Psoas muscle (tissue), 8 donors: ENCODE results near the gene EFNA2. TPM values are rescaled to one million over a fixed set of nuclear protein-coding genes. Genes with fewer than 3 reads are reported as not detected.

Experiments
- ATAC-seq, 4 donors: fragments of 200-7000 bp; cut with Tn5 transposase; one replicate each; pipeline ENCODE4 v1.9.1; 2020; ENCODE audit warnings: moderate library complexity in 3 of 4, mild to moderate bottlenecking in 2 of 4
- DNase-seq, 2 donors: peaks; one replicate each; pipeline ENCODE4 v3.0.0-alpha.2; 2020
- H3K27ac ChIP-seq: fragments of 200-600 bp; one replicate; pipeline ENCODE4 v1.8.0; 2022
- H3K27me3 ChIP-seq, 3 donors: fragments of 200-600 bp in 1 of 3; one replicate each; pipeline versions ENCODE4 v1.6.1 to v1.8.0; 2013 to 2022; ENCODE audit warnings: low read length in 2 of 3, mild to moderate bottlenecking in 2 of 3, moderate library complexity in 1 of 3; ENCODE audit not compliant: insufficient read depth in 3 of 3
- H3K36me3 ChIP-seq, 2 donors: fragments of 200-600 bp in 1 of 2; one replicate each; pipeline versions ENCODE4 v1.6.1 to v1.8.0; 2013 to 2022; ENCODE audit warnings: low read depth in 1 of 2, mild to moderate bottlenecking in 1 of 2, moderate library complexity in 1 of 2; ENCODE audit not compliant: insufficient read depth in 1 of 2
- H3K4me1 ChIP-seq: fragments of 200-600 bp; one replicate; pipeline ENCODE4 v1.8.0; 2022
- H3K4me3 ChIP-seq: fragments of 200-600 bp; one replicate; pipeline ENCODE4 v1.8.0; 2022; ENCODE audit warnings: mild to moderate bottlenecking
- H3K9me3 ChIP-seq: fragments of 200-600 bp; one replicate; pipeline ENCODE4 v1.8.0; 2022
- CTCF ChIP-seq: fragments of 200-600 bp; IDR thresholded peaks from one replicate; pipeline ENCODE4 v1.8.0; 2022; ENCODE audit warnings: antibody characterized with exemption
- WGBS, 3 donors: extraction: QIAGEN DNeasy Blood & Tissue Kit; methylation state at CpG; one replicate each; pipeline versions ENCODE4 v1.1.6 to v1.1.7; 2013; 5-methylcytosine and 5-hydroxymethylcytosine counted together
- intact Hi-C, 2 donors: fragments of 100-400 bp; cut with DNase I; formaldehyde crosslinking; loops; one replicate each; pipeline versions ENCODE4 v1.11.0 to v1.14.2; 2022
- long read RNA-seq, 2 donors: library from polyadenylated mRNA; unstranded; transcript quantifications; one replicate each; pipeline ENCODE4 v2.0.0, GENCODE V29; 2021
- polyA plus RNA-seq, 3 donors: library from polyadenylated mRNA; stranded (reverse); fragments of 200-250 nt; gene quantifications; one replicate each; pipeline ENCODE4 v1.2.3, GENCODE V29; 2013
- total RNA-seq, 4 donors: library from RNA; stranded (reverse); fragmentation: NEBNext Ultra II Directional in 2 of 4; extraction: Animal tissue kit (Norgen Biotek cat#: 25700) in 2 of 4; gene quantifications; one replicate each; pipeline versions ENCODE4 v1.2.1 to v1.2.4, GENCODE V29; 2021 to 2023
- donor health status: healthy with polysubstance abuse.
- donor health status: DM: no; HTN: no; CAD: no; lungs with moderate emphysema.
- donor health status: Bipolar disorder and iron deficiency.
- donor health status: healthy.
- donor health status: DM: yes; HTN: yes; CAD: no.
- donor health status: DM: no; HTN: no; CAD: no.
- donor health status: DM: no; HTN: no; CAD: no.
- donor health status: DM: yes; HTN: yes; CAD: no.

The EFNA2 gene
- total RNA-seq (not detected), polyA plus RNA-seq (not detected)
- long read RNA-seq, donor 1 = 0 reads
- long read RNA-seq, donor 2 = 0 reads

- Histone ChIP-seq H3K36me3 (peaks cover 0 to under 1% of the 10 kb centered on the region in 2 donors), H3K27me3 (peaks cover 0 to 60% (median 31%) of the 10 kb centered on the region in 3 donors), H3K4me1 (peaks cover 5% of the 10 kb centered on the region), H3K4me3 (no peak within 1 kb of the TSS), H3K27ac (no peak within 1 kb of the TSS), H3K9me3 (no peaks in the 10 kb centered on the region)
- TF ChIP-seq CTCF = no peak
- intact Hi-C loops = loop anchor here (10.0 kb wide), 2 partner anchors 159 to 239 kb away; partner anchors contain the start of gene PLK5 (in 1 of the 2)
- WGBS, 3 donors = 0 to 1% (median 0%) methylated on average over 10 to 113 of the region's 113 CpGs
- no peak for ATAC-seq
- DNase-seq = no peak
Measured at GRCh38 chr19:1285737-1286360, at the start of gene EFNA2. TSS of gene EFNA2 (plus strand) at chr19:1285873. CDS start at chr19:1286169, 296 bp downstream.

GRCh38 chr19:1236576-1236975 is 49.1 kb upstream of the EFNA2 start:
- peaks cover 0 to 5% (median 3%) of the 10 kb centered on the region in 3 donors for H3K27me3 ChIP-seq
- intact Hi-C loops = no loop called here

GRCh38 chr19:1237027-1237659 is 48.5 kb upstream of the EFNA2 start:
- Histone ChIP-seq H3K9me3 (no peaks in the 10 kb centered on the region), H3K4me3 (peak overlapping the region; percentile 68), H3K4me1 (peaks cover 19% of the 10 kb centered on the region), H3K27ac (no peak overlapping the region), H3K36me3 (no peaks in the 10 kb centered on the region), H3K27me3 (peaks cover 0 to 5% (median 3%) of the 10 kb centered on the region in 3 donors)
- intact Hi-C loops = no loop called here
- no peak for TF ChIP-seq CTCF
- ATAC-seq = no peak
- 0 to 1% (median 1%) methylated on average over 12 to 60 of the region's 60 CpGs for WGBS, 3 donors
- no peak for DNase-seq

More at GRCh38 chr19:1236576-1236975, 49.1 kb upstream of the EFNA2 start:
- Histone ChIP-seq H3K9me3 (no peaks in the 10 kb centered on the region), H3K4me1 (peaks cover 19% of the 10 kb centered on the region), H3K36me3 (no peaks in the 10 kb centered on the region), H3K27ac (no peak overlapping the region), H3K4me3 (peak overlapping the region; percentile 68)
- no peak for DNase-seq
- no peak for ATAC-seq
- no peak for TF ChIP-seq CTCF
- WGBS, 3 donors = 13 to 48% (median 42%) methylated on average over 6 to 42 of the region's 42 CpGs

- no peak for TF ChIP-seq CTCF
- Histone ChIP-seq H3K4me1 (peaks cover 24% of the 10 kb centered on the region), H3K9me3 (no peaks in the 10 kb centered on the region), H3K36me3 (no peaks in the 10 kb centered on the region), H3K27me3 (peaks cover 0 to 5% (median 3%) of the 10 kb centered on the region in 3 donors), H3K27ac (peak within 1 kb of the TSS; percentile 99), H3K4me3 (peak within 1 kb of the TSS; percentile 68)
- ATAC-seq (no peak), DNase-seq (peak in 1 of 2 donors; percentile 51)
- 1 to 2% (median 2%) methylated on average over 16 to 87 of the region's 87 CpGs for WGBS, 3 donors
- intact Hi-C loops = loop anchor here in 1 of 2 donors (2.0 kb wide), 1 partner anchor 17 kb away; no protein-coding TSS in a partner anchor
Measured at GRCh38 chr19:1237754-1238368, 47.8 kb upstream of the EFNA2 start, which contains the start of gene CBARP. TSS of gene CBARP (minus strand) at chr19:1238005. CDS start at chr19:1236100, 1,905 bp downstream.
